Upper lobe of right lung (tissue), 1 donor: ENCODE results near the gene KDM4C. TPM values are rescaled to one million over a fixed set of nuclear protein-coding genes. Genes with fewer than 3 reads are reported as not detected.

Source experiments
- ATAC-seq: fragments of 200-7000 bp; cut with Tn5 transposase; one replicate; pipeline ENCODE4 v1.9.1; 2020; ENCODE audit warnings: mild to moderate bottlenecking, moderate library complexity
- DNase-seq: peaks from one replicate; pipeline ENCODE4 v3.0.0-alpha.2; 2020
- H3K27ac ChIP-seq: fragments of 200-600 bp; one replicate; pipeline ENCODE4 v1.8.0; 2022
- H3K27me3 ChIP-seq: fragments of 200-600 bp; one replicate; pipeline ENCODE4 v1.8.0; 2022; ENCODE audit warnings: mild to moderate bottlenecking
- H3K36me3 ChIP-seq: fragments of 200-600 bp; one replicate; pipeline ENCODE4 v1.8.0; 2022
- H3K4me1 ChIP-seq: fragments of 200-600 bp; one replicate; pipeline ENCODE4 v1.8.0; 2022
- H3K4me3 ChIP-seq: fragments of 200-600 bp; one replicate; pipeline ENCODE4 v1.8.0; 2022; ENCODE audit warnings: mild to moderate bottlenecking
- H3K9me3 ChIP-seq: fragments of 200-600 bp; one replicate; pipeline ENCODE4 v1.8.0; 2022
- CTCF ChIP-seq: fragments of 200-600 bp; IDR thresholded peaks from one replicate; pipeline ENCODE4 v1.8.0; 2022; ENCODE audit warnings: antibody characterized with exemption
- intact Hi-C: fragments of 100-400 bp; cut with DNase I; formaldehyde crosslinking; loops from one replicate; pipeline ENCODE4 v1.11.0; 2022
- total RNA-seq: library from RNA; stranded (reverse); fragmentation: NEBNext Ultra II Directional; extraction: Animal tissue kit (Norgen Biotek cat#: 25700); gene quantifications from one replicate; pipeline ENCODE4 v1.2.1, GENCODE V29; 2021
- donor health status: DM: no; HTN: yes; CAD: no; lungs with severe emphysema.

The KDM4C gene
- total RNA-seq, 1 donor from 2014 or later = 37.2 TPM

GRCh38 chr9:7205806-7206205, 448.0 kb downstream of the KDM4C start:
- no peak overlapping the region for H3K27ac ChIP-seq
- no peaks in the 10 kb centered on the region for H3K36me3 ChIP-seq
- no peak overlapping the region for H3K4me3 ChIP-seq
- intact Hi-C loops = no loop called here
- ATAC-seq = no peak
- no peak for TF ChIP-seq CTCF
- H3K27me3 ChIP-seq = no peaks in the 10 kb centered on the region
- no peaks in the 10 kb centered on the region for H3K9me3 ChIP-seq
- no peaks in the 10 kb centered on the region for H3K4me1 ChIP-seq
- DNase-seq = no peak

- no peak for TF ChIP-seq CTCF
- Histone ChIP-seq H3K27ac (no peak overlapping the region), H3K9me3 (no peaks in the 10 kb centered on the region), H3K36me3 (no peaks in the 10 kb centered on the region), H3K4me3 (no peak overlapping the region), H3K27me3 (no peaks in the 10 kb centered on the region), H3K4me1 (no peaks in the 10 kb centered on the region)
- intact Hi-C loops = no loop called here
- DNase-seq (no peak), ATAC-seq (no peak)
Measured at GRCh38 chr9:7206221-7206758, 448.5 kb downstream of the KDM4C start.

- H3K4me3 ChIP-seq = no peak overlapping the region
- ATAC-seq = no peak
- intact Hi-C loops = no loop called here
- H3K4me1 ChIP-seq = no peaks in the 10 kb centered on the region
- no peak for TF ChIP-seq CTCF
- DNase-seq = no peak
- no peaks in the 10 kb centered on the region for H3K9me3 ChIP-seq
- no peaks in the 10 kb centered on the region for H3K36me3 ChIP-seq
- H3K27ac ChIP-seq = no peak overlapping the region
- H3K27me3 ChIP-seq = no peaks in the 10 kb centered on the region
Measured at GRCh38 chr9:7209016-7209715, 451.4 kb downstream of the KDM4C start.

- no peaks in the 10 kb centered on the region for H3K4me1 ChIP-seq
- H3K4me3 ChIP-seq = no peak overlapping the region
- no peaks in the 10 kb centered on the region for H3K9me3 ChIP-seq
- ATAC-seq = no peak
- H3K27me3 ChIP-seq = no peaks in the 10 kb centered on the region
- intact Hi-C loops = no loop called here
- no peaks in the 10 kb centered on the region for H3K36me3 ChIP-seq
- no peak overlapping the region for H3K27ac ChIP-seq
- TF ChIP-seq CTCF = no peak
- DNase-seq = no peak
Measured at GRCh38 chr9:7209990-7210389, 452.2 kb downstream of the KDM4C start.

- H3K36me3 ChIP-seq = no peaks in the 10 kb centered on the region
- TF ChIP-seq CTCF = no peak
- H3K9me3 ChIP-seq = no peaks in the 10 kb centered on the region
- no peak for DNase-seq
- ATAC-seq = no peak
- no peaks in the 10 kb centered on the region for H3K4me1 ChIP-seq
- intact Hi-C loops = no loop called here
- no peaks in the 10 kb centered on the region for H3K27me3 ChIP-seq
- H3K27ac ChIP-seq = no peak overlapping the region
- H3K4me3 ChIP-seq = no peak overlapping the region
Measured at GRCh38 chr9:7210854-7211637, 453.3 kb downstream of the KDM4C start.
